ENCODE data around the gene ARFGAP3. TPM values are rescaled to one million over a fixed set of nuclear protein-coding genes. Genes with fewer than 3 reads are reported as not detected.

The ARFGAP3 gene
- total and polyA plus RNA-seq, 4 donors: 25.8 to 42.9 (median 42.3) TPM

GRCh38 chr22:42817556-42817955, 39.5 kb downstream of the ARFGAP3 start:
- Histone ChIP-seq H3K9me3 (ENCODE audit: control insufficient read depth in 4 of 4, insufficient read depth in 3 of 4, low read length in 3 of 4) (peaks cover 0 to 3% (median 0%) of the 10 kb centered on the region in 4 donors), H3K4me3 (no peak overlapping the region), H3K36me3 (ENCODE audit: control insufficient read depth in 4 of 4, insufficient read depth in 4 of 4, low read length in 4 of 4) (peaks cover 9 to 31% (median 20%) of the 10 kb centered on the region in 4 donors), H3K4me1 (ENCODE audit: control insufficient read depth in 5 of 5, insufficient read depth in 5 of 5, low read length in 5 of 5) (peaks cover 0 to 5% (median 3%) of the 10 kb centered on the region in 5 donors), H3K27ac (ENCODE audit: low read depth in 1 of 2, low read length in 1 of 2) (no peak overlapping the region), H3K9ac (ENCODE audit: insufficient read depth in 1 of 2, low read length in 2 of 2) (no peak overlapping the region), H3K27me3 (ENCODE audit: control insufficient read depth in 3 of 3, insufficient read depth in 3 of 3, low read length in 2 of 3) (no peaks in the 10 kb centered on the region)
- ATAC-seq (ENCODE audit: insufficient read depth, low FRiP score): no peak
- TF ChIP-seq CTCF (IDR thresholded peaks at IDR 0.05; ENCODE audit: control extremely low read depth, extremely low read depth): no peak
- no peak for DNase-seq
- 76 to 89% methylated on average over 3 of the region's 3 CpGs for WGBS, 2 donors

- peak in 2 of 3 donors; percentile 15 to 53 for DNase-seq
- 73 to 95% methylated on average over 3 of the region's 3 CpGs for WGBS, 2 donors
- no peak overlapping the region for H3K27ac ChIP-seq (ENCODE audit: low read depth in 1 of 2, low read length in 1 of 2)
- no peak overlapping the region for H3K4me3 ChIP-seq
- H3K9me3 ChIP-seq (ENCODE audit: control insufficient read depth in 4 of 4, insufficient read depth in 3 of 4, low read length in 3 of 4): no peaks in the 10 kb centered on the region
- H3K9ac ChIP-seq (ENCODE audit: insufficient read depth in 1 of 2, low read length in 2 of 2): no peak overlapping the region
- peaks cover 12 to 27% (median 13%) of the 10 kb centered on the region in 4 donors for H3K36me3 ChIP-seq (ENCODE audit: control insufficient read depth in 4 of 4, insufficient read depth in 4 of 4, low read length in 4 of 4)
- no peaks in the 10 kb centered on the region for H3K27me3 ChIP-seq (ENCODE audit: control insufficient read depth in 3 of 3, insufficient read depth in 3 of 3, low read length in 2 of 3)
- H3K4me1 ChIP-seq (ENCODE audit: control insufficient read depth in 5 of 5, insufficient read depth in 5 of 5, low read length in 5 of 5): peaks cover 0 to 5% (median 3%) of the 10 kb centered on the region in 5 donors
- ATAC-seq (ENCODE audit: insufficient read depth, low FRiP score): no peak
- no peak for TF ChIP-seq CTCF (IDR thresholded peaks at IDR 0.05; ENCODE audit: control extremely low read depth, extremely low read depth)
Observed at GRCh38 chr22:42816336-42816735, 40.7 kb downstream of the ARFGAP3 start.

GRCh38 chr22:42814616-42815015, 42.5 kb downstream of the ARFGAP3 start:
- WGBS, 2 donors: 92 to 93% methylated on average over 2 of the region's 2 CpGs
- no peak overlapping the region for H3K27ac ChIP-seq (ENCODE audit: low read depth in 1 of 2, low read length in 1 of 2)
- peaks cover 0 to 4% (median 0%) of the 10 kb centered on the region in 5 donors for H3K4me1 ChIP-seq (ENCODE audit: control insufficient read depth in 5 of 5, insufficient read depth in 5 of 5, low read length in 5 of 5)
- H3K9me3 ChIP-seq (ENCODE audit: control insufficient read depth in 4 of 4, insufficient read depth in 3 of 4, low read length in 3 of 4): no peaks in the 10 kb centered on the region
- H3K27me3 ChIP-seq (ENCODE audit: control insufficient read depth in 3 of 3, insufficient read depth in 3 of 3, low read length in 2 of 3): no peaks in the 10 kb centered on the region
- ATAC-seq (ENCODE audit: insufficient read depth, low FRiP score) (no peak), DNase-seq (no peak)
- no peak overlapping the region for H3K9ac ChIP-seq (ENCODE audit: insufficient read depth in 1 of 2, low read length in 2 of 2)
- TF ChIP-seq CTCF (IDR thresholded peaks at IDR 0.05; ENCODE audit: control extremely low read depth, extremely low read depth): no peak
- peaks cover 8 to 34% (median 13%) of the 10 kb centered on the region in 4 donors for H3K36me3 ChIP-seq (ENCODE audit: control insufficient read depth in 4 of 4, insufficient read depth in 4 of 4, low read length in 4 of 4)
- H3K4me3 ChIP-seq: no peak overlapping the region

GRCh38 chr22:42814215-42814614, 42.9 kb downstream of the ARFGAP3 start:
- H3K27me3 ChIP-seq (ENCODE audit: control insufficient read depth in 3 of 3, insufficient read depth in 3 of 3, low read length in 2 of 3): no peaks in the 10 kb centered on the region
- no peak overlapping the region for H3K4me3 ChIP-seq
- no peak overlapping the region for H3K9ac ChIP-seq (ENCODE audit: insufficient read depth in 1 of 2, low read length in 2 of 2)
- H3K4me1 ChIP-seq (ENCODE audit: control insufficient read depth in 5 of 5, insufficient read depth in 5 of 5, low read length in 5 of 5): peaks cover 0 to 4% (median 0%) of the 10 kb centered on the region in 5 donors
- ATAC-seq (ENCODE audit: insufficient read depth, low FRiP score): no peak
- 42 to 53% methylated on average over 2 of the region's 2 CpGs for WGBS, 2 donors
- peaks cover 8 to 34% (median 14%) of the 10 kb centered on the region in 4 donors for H3K36me3 ChIP-seq (ENCODE audit: control insufficient read depth in 4 of 4, insufficient read depth in 4 of 4, low read length in 4 of 4)
- TF ChIP-seq CTCF (IDR thresholded peaks at IDR 0.05; ENCODE audit: control extremely low read depth, extremely low read depth): no peak
- no peak overlapping the region for H3K27ac ChIP-seq (ENCODE audit: low read depth in 1 of 2, low read length in 1 of 2)
- H3K9me3 ChIP-seq (ENCODE audit: control insufficient read depth in 4 of 4, insufficient read depth in 3 of 4, low read length in 3 of 4): no peaks in the 10 kb centered on the region
- no peak for DNase-seq

Data from lung (tissue), 12 donors.